H1 (cell line): ENCODE data around the gene TCF4. TPM values are rescaled to one million over a fixed set of nuclear protein-coding genes. Genes with fewer than 3 reads are reported as not detected.

Experiments used
- CTCF ChIA-PET: fragments of 300-600 bp; sonication (Branson Sonifier 250); formaldehyde crosslinking; loops from one replicate; lab custom pipeline; 2021; ENCODE audit not compliant: partially characterized antibody; lab: Charles Lee
- POLR2A ChIA-PET: fragments of 300-600 bp; sonication (Branson Sonifier 250); formaldehyde crosslinking; loops from one replicate; lab custom pipeline; 2021; ENCODE audit warnings: inconsistent platforms; ENCODE audit not compliant: partially characterized antibody; lab: Charles Lee
- DNase-seq, 2 experiments: peaks; one replicate each; pipeline versions ENCODE4 v3.0.0 to v3.0.0-alpha.2; 2010 to 2022; ENCODE audit warnings: low spot score in 2 of 2, low read depth in 1 of 2, mixed read lengths in 1 of 2
- FAIRE-seq: peaks from 2 replicates; lab custom pipeline; 2011; peaks lifted over from hg19 to GRCh38; lab: Jason Lieb, UNC
- H2AFZ ChIP-seq: 2 replicates; pipeline ENCODE4 v1.8.1; 2012; ENCODE audit warnings: low read length, inconsistent platforms
- H2AK5ac ChIP-seq: 2 replicates; pipeline ENCODE4 v1.6.1; 2013; ENCODE audit warnings: low read depth, low read length
- H2BK120ac ChIP-seq: replicated peaks from 2 replicates; pipeline ENCODE3; 2013; ENCODE audit warnings: low read depth, low read length, inconsistent platforms
- H2BK12ac ChIP-seq: 2 replicates; pipeline ENCODE4 v1.6.1; 2013; ENCODE audit warnings: low read depth, low read length
- H2BK15ac ChIP-seq: 2 replicates; pipeline ENCODE4 v1.6.1; 2013; ENCODE audit warnings: low read length
- H2BK20ac ChIP-seq: 2 replicates; pipeline ENCODE4 v1.6.1; 2013; ENCODE audit warnings: low read length
- H2BK5ac ChIP-seq: 2 replicates; pipeline ENCODE4 v1.6.1; 2013; ENCODE audit warnings: low read depth, low read length
- H3K14ac ChIP-seq: 2 replicates; pipeline ENCODE4 v1.6.1; 2013; ENCODE audit warnings: inconsistent platforms; ENCODE audit not compliant: insufficient read length
- H3K18ac ChIP-seq: 2 replicates; pipeline ENCODE4 v1.6.1; 2013; ENCODE audit warnings: low read length; ENCODE audit errors: extremely low read depth
- H3K23ac ChIP-seq: 2 replicates; pipeline ENCODE4 v1.6.1; 2013; ENCODE audit warnings: inconsistent platforms; ENCODE audit not compliant: insufficient read length
- H3K23me2 ChIP-seq: 2 replicates; pipeline ENCODE4 v1.6.1; 2013; ENCODE audit warnings: low read depth, low read length
- H3K27ac ChIP-seq: 2 replicates; pipeline ENCODE4 v1.6.1; 2011; ENCODE audit warnings: low read depth, low read length, inconsistent platforms
- H3K27me3 ChIP-seq, 4 experiments: replicated peaks in 1 of 4; 1 replicate in 1 of 4; 2 replicates in 3 of 4; pipeline versions ENCODE4 v1.6.1 to v1.8.1; 2011 to 2013; ENCODE audit warnings: low read length in 3 of 4, mild to moderate bottlenecking in 3 of 4, inconsistent platforms in 2 of 4, mixed read lengths in 2 of 4, moderate library complexity in 1 of 4; ENCODE audit not compliant: control insufficient read depth in 3 of 4, insufficient read depth in 3 of 4; ENCODE audit errors: extremely low read depth in 1 of 4
- H3K36me3 ChIP-seq, 4 experiments: 2 replicates each; pipeline versions ENCODE4 v1.6.1 to v1.8.1; 2011 to 2013; ENCODE audit warnings: mild to moderate bottlenecking in 4 of 4, low read length in 3 of 4, moderate library complexity in 2 of 4, control low read depth in 1 of 4, inconsistent platforms in 1 of 4; ENCODE audit not compliant: insufficient read depth in 4 of 4, control insufficient read depth in 2 of 4
- H3K4ac ChIP-seq: replicated peaks from 2 replicates; pipeline ENCODE3; 2013; ENCODE audit warnings: low read length, low read depth, mixed read lengths, inconsistent platforms; ENCODE audit not compliant: insufficient read length
- H3K4me1 ChIP-seq, 4 experiments: replicated peaks in 1 of 4; 1 replicate in 1 of 4; 2 replicates in 3 of 4; pipeline versions ENCODE4 v1.6.1 to v1.8.1; 2011 to 2013; ENCODE audit warnings: low read length in 3 of 4, inconsistent platforms in 2 of 4, mixed read lengths in 1 of 4; ENCODE audit not compliant: insufficient read depth in 4 of 4, control insufficient read depth in 3 of 4
- H3K4me2 ChIP-seq, 2 experiments: 2 replicates each; pipeline versions ENCODE4 v1.6.1 to v1.8.1; 2011 to 2013; ENCODE audit warnings: low read depth in 2 of 2, low read length in 2 of 2, control low read depth in 1 of 2, inconsistent platforms in 1 of 2, mild to moderate bottlenecking in 1 of 2; ENCODE audit not compliant: insufficient read depth in 1 of 2
- H3K4me3 ChIP-seq, 4 experiments: fragments of 200-600, 300-600 bp in 1 of 4; sonication (generic), shearing (Covaris generic), sonication (Bioruptor Twin) in 1 of 4; 2 replicates each; pipeline versions ENCODE4 v1.5.1 to v1.8.1; 2011 to 2016; ENCODE audit warnings: low read length in 4 of 4, low read depth in 3 of 4, control low read depth in 2 of 4, inconsistent platforms in 2 of 4, mild to moderate bottlenecking in 2 of 4, mixed read lengths in 1 of 4, moderate library complexity in 1 of 4; ENCODE audit not compliant: insufficient read depth in 2 of 4; ENCODE audit errors: extremely low read depth in 1 of 4
- H3K56ac ChIP-seq: replicated peaks from 2 replicates; pipeline ENCODE3; 2013; ENCODE audit warnings: low read depth, mild to moderate bottlenecking, mixed read lengths, low read length, inconsistent platforms; ENCODE audit not compliant: insufficient read length
- H3K79me1 ChIP-seq: 2 replicates; pipeline ENCODE4 v1.6.1; 2013; ENCODE audit warnings: low read depth, low read length, control low read depth
- H3K79me2 ChIP-seq, 2 experiments: 2 replicates each; pipeline versions ENCODE4 v1.6.1 to v1.8.1; 2012 to 2013; ENCODE audit warnings: low read length in 2 of 2, mild to moderate bottlenecking in 2 of 2, inconsistent platforms in 1 of 2; ENCODE audit not compliant: insufficient read depth in 2 of 2, control insufficient read depth in 1 of 2
- H3K9ac ChIP-seq, 4 experiments: replicated peaks in 1 of 4; 1 replicate in 1 of 4; 2 replicates in 3 of 4; pipeline versions ENCODE4 v1.6.1 to v1.8.1; 2011 to 2013; ENCODE audit warnings: low read depth in 3 of 4, low read length in 3 of 4, control low read depth in 2 of 4, mild to moderate bottlenecking in 2 of 4, moderate library complexity in 2 of 4, inconsistent platforms in 1 of 4; ENCODE audit errors: extremely low read depth in 1 of 4
- H3K9me3 ChIP-seq, 2 experiments: 2 replicates each; pipeline versions ENCODE4 v1.6.1 to v1.8.1; 2012 to 2013; ENCODE audit warnings: mild to moderate bottlenecking in 2 of 2, moderate library complexity in 2 of 2, control low read depth in 1 of 2, inconsistent platforms in 1 of 2, low read depth in 1 of 2, low read length in 1 of 2, mixed read lengths in 1 of 2; ENCODE audit not compliant: insufficient read depth in 2 of 2
- H4K20me1 ChIP-seq, 2 experiments: replicated peaks in 1 of 2; 2 replicates each; pipeline versions ENCODE3 to v1.8.1; 2011 to 2013; ENCODE audit warnings: inconsistent platforms in 2 of 2, low read length in 2 of 2, mild to moderate bottlenecking in 1 of 2; ENCODE audit not compliant: insufficient read depth in 2 of 2, control insufficient read depth in 1 of 2
- H4K5ac ChIP-seq: 2 replicates; pipeline ENCODE4 v1.6.1; 2013; ENCODE audit warnings: low read length, low read depth, mixed read lengths, inconsistent platforms; ENCODE audit not compliant: insufficient read length
- H4K8ac ChIP-seq: 2 replicates; pipeline ENCODE4 v1.8.0; 2013; ENCODE audit warnings: mild to moderate bottlenecking, moderate library complexity, low read length, inconsistent platforms; ENCODE audit not compliant: insufficient read depth; ENCODE audit errors: extremely low read depth
- H4K91ac ChIP-seq: replicated peaks from 2 replicates; pipeline ENCODE3; 2013; ENCODE audit warnings: low read length, mixed read lengths, inconsistent platforms; ENCODE audit not compliant: insufficient read length
- HDAC2 ChIP-seq, 2 experiments: fragments of 300-600 bp in 1 of 2; sonication (generic) in 1 of 2; IDR thresholded peaks; 2 replicates each; pipeline ENCODE4 v1.6.1; 2011 to 2012; ENCODE audit warnings: low read depth in 2 of 2, low read length in 2 of 2, mild to moderate bottlenecking in 2 of 2, moderate library complexity in 2 of 2, borderline replicate concordance in 1 of 2, inconsistent platforms in 1 of 2
- KDM1A ChIP-seq: fragments of 200-600, 300-600 bp; sonication (generic); IDR thresholded peaks from 2 replicates; pipeline ENCODE4 v1.7.1; 2016; ENCODE audit warnings: mild to moderate bottlenecking, low read length, borderline replicate concordance
- SP1 ChIP-seq: IDR thresholded peaks from 2 replicates; pipeline ENCODE4 v1.6.1; 2011; ENCODE audit warnings: low read depth, low read length
- SP4 ChIP-seq: IDR thresholded peaks from 2 replicates; pipeline ENCODE4 v1.6.1; 2012; ENCODE audit warnings: low read length, inconsistent platforms
- YY1 ChIP-seq: IDR thresholded peaks from 2 replicates; pipeline ENCODE4 v1.6.1; 2011; ENCODE audit warnings: low read depth, mild to moderate bottlenecking, low read length
- WGBS, 2 experiments: shearing (Covaris generic) in 1 of 2; methylation state at CpG; one replicate each; pipeline versions ENCODE4 v1.1.6 to v1.1.7; 2013 to 2015; ENCODE audit warnings: low lambda C conversion rate in 2 of 2, mixed read lengths in 2 of 2, inconsistent platforms in 1 of 2, low coverage in 1 of 2, missing lambda C conversion rate in 1 of 2; ENCODE audit not compliant: insufficient replicate concordance in 2 of 2, insufficient coverage in 1 of 2, insufficient read length in 1 of 2; ENCODE audit errors: extremely low coverage in 1 of 2, missing lambda C conversion rate in 1 of 2; 5-methylcytosine and 5-hydroxymethylcytosine counted together
- polyA plus RNA-seq, 7 experiments: library from polyadenylated mRNA; depleted of rRNA in 3 of 7; stranded (reverse) in 5 of 7; unstranded in 2 of 7; fragments of >200 nt in 5 of 7; fragments of 200-250 nt in 2 of 7; gene quantifications; 1 replicate in 5 of 7; 2 replicates in 1 of 7; 4 replicates in 1 of 7; pipeline versions ENCODE4 v1.2.1 to v1.2.3, GENCODE V29; 2011 to 2013; ENCODE audit warnings: missing spikeins in 2 of 7, mixed read lengths in 2 of 7
- total RNA-seq: library from RNA; stranded (reverse); fragmentation: NEBNext Ultra II Directional; extraction: Animal tissue kit (Norgen Biotek cat#: 25700); gene quantifications from 2 replicates; pipeline ENCODE4 v1.2.1, GENCODE V29; 2021

TCF4 gene
- total and polyA plus RNA-seq, 2 of the 8 experiments (the other 6 are each of a cell fraction or from before 2014, with no cell fraction given): 59.3 to 118 TPM

DNA sequence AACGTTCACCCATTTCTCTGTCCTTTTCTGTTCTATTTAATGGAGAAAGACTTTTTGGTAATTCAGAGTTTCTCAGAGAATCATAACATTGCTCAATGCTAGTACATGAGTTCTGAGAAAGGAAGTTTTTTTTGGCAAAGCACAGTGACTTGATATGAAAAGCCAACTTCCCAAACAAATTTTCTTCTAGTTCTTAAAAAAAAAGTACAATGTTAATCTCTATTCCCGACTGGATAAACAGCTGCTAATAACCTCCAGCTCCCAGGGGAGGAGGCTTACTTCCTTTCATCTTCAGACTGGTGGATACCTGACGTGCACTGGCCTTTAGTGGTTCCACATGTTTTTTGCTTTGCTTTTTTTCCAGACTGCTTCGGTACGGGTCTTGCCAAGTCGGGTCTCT is 344.1 kb downstream of the TCF4 start:
- Histone ChIP-seq H3K18ac (no peak overlapping the region), H2AFZ (no peak overlapping the region), H3K9ac (no peak overlapping the region), H3K79me1 (no peaks in the 10 kb centered on the region), H3K79me2 (no peaks in the 10 kb centered on the region), H3K36me3 (peaks cover 0 to 6% (median 0%) of the 10 kb centered on the region in 4 experiments; a peak in 2 of 8 replicates), H3K4me3 (no peak overlapping the region), H3K9me3 (no peaks in the 10 kb centered on the region), H4K20me1 (peaks cover 0 to 1% of the 10 kb centered on the region in 2 experiments), H2BK15ac (no peak overlapping the region), H3K14ac (no peak overlapping the region), H3K27ac (no peak overlapping the region), H3K4me2 (no peak overlapping the region), H3K27me3 (peaks cover 0 to 1% (median 0%) of the 10 kb centered on the region in 4 experiments; a peak in 1 of 7 replicates), H3K23me2 (no peaks in the 10 kb centered on the region), H2BK5ac (no peak overlapping the region), H2BK12ac (no peak overlapping the region), H2BK20ac (no peak overlapping the region), H3K4ac (no peak overlapping the region), H3K56ac (no peak overlapping the region), H2BK120ac (no peak overlapping the region), H4K5ac (no peak overlapping the region), H3K23ac (no peak overlapping the region), H4K91ac (no peak overlapping the region), H3K4me1 (no peaks in the 10 kb centered on the region), H4K8ac (no peak overlapping the region), H2AK5ac (no peak overlapping the region)
- ChIA-PET POLR2A (no interaction called here), CTCF (interaction anchor here (1.3 to 3.3 kb wide), 2 partner anchors 10 to 15 kb away, joined by 4 to 17 read pairs; no protein-coding TSS in a partner anchor)
- FAIRE-seq (no peak), DNase-seq (no peak)
- WGBS, 2 experiments: 98% methylated on average over 6 of the region's 6 CpGs; no CpG with 5 or more reads in 1 of the 2 experiments
- no peak for TF ChIP-seq SP1
- no peak for TF ChIP-seq KDM1A
- TF ChIP-seq YY1: no peak
- no peak for TF ChIP-seq SP4
- no peak for TF ChIP-seq HDAC2 (IDR thresholded peaks at IDR 0.05; ENCODE audit: borderline replicate concordance in 1 of 2, low read depth in 2 of 2, low read length in 2 of 2)
